ENCODE data around the gene CYB561D1. TPM values are rescaled to one million over a fixed set of nuclear protein-coding genes. Genes with fewer than 3 reads are reported as not detected.

The CYB561D1 gene
- total RNA-seq, 1 experiment from 2014 or later: 3.5 TPM

GRCh38 chr1:109517337-109517736 lies 23.4 kb downstream of the CYB561D1 start:
- H3K27ac ChIP-seq: no peak overlapping the region
- no peak for DNase-seq (ENCODE audit: low read depth in 1 of 2, low spot score in 2 of 2)

GRCh38 chr1:109521002-109521951 lies 27.4 kb downstream of the CYB561D1 start:
- Histone ChIP-seq H3K27me3 (replicated peaks) (no peaks in the 10 kb centered on the region), H3K36me3 (no peaks in the 10 kb centered on the region), H3K4me3 (no peak overlapping the region), H3K9me3 (replicated peaks) (no peaks in the 10 kb centered on the region), H3K27ac (no peak overlapping the region), H3K4me1 (replicated peaks) (no peaks in the 10 kb centered on the region)
- DNase-seq (ENCODE audit: low read depth in 1 of 2, low spot score in 2 of 2): no peak

More at GRCh38 chr1:109517337-109517736, 23.4 kb downstream of the CYB561D1 start:
- H3K27me3 ChIP-seq (replicated peaks): peaks cover 2% of the 10 kb centered on the region; the same call in 1 of the 2 replicates
- no peak overlapping the region for H3K4me3 ChIP-seq
- no peaks in the 10 kb centered on the region; the same call in 1 of the 2 replicates for H3K4me1 ChIP-seq (replicated peaks)
- H3K36me3 ChIP-seq: no peaks in the 10 kb centered on the region
- H3K9me3 ChIP-seq (replicated peaks): no peaks in the 10 kb centered on the region

GRCh38 chr1:109522026-109522425 lies 28.1 kb downstream of the CYB561D1 start:
- peaks cover 1% of the 10 kb centered on the region; the same call in 1 of the 2 replicates for H3K27me3 ChIP-seq (replicated peaks)
- no peaks in the 10 kb centered on the region for H3K4me1 ChIP-seq (replicated peaks)
- H3K4me3 ChIP-seq: no peak overlapping the region
- H3K27ac ChIP-seq: no peak overlapping the region
- DNase-seq (ENCODE audit: low read depth in 1 of 2, low spot score in 2 of 2): no peak
- no peaks in the 10 kb centered on the region for H3K36me3 ChIP-seq
- H3K9me3 ChIP-seq (replicated peaks): no peaks in the 10 kb centered on the region

- H3K4me1 ChIP-seq (replicated peaks): no peaks in the 10 kb centered on the region
- no peak overlapping the region for H3K27ac ChIP-seq
- H3K4me3 ChIP-seq: no peak overlapping the region
- no peaks in the 10 kb centered on the region for H3K36me3 ChIP-seq
- peaks cover 5% of the 10 kb centered on the region; the same call in 1 of the 2 replicates for H3K27me3 ChIP-seq (replicated peaks)
- DNase-seq (ENCODE audit: low read depth in 1 of 2, low spot score in 2 of 2): no peak
- no peaks in the 10 kb centered on the region for H3K9me3 ChIP-seq (replicated peaks)
These were observed 29.8 kb downstream of the CYB561D1 start for GRCh38 chr1:109523706-109524105.

GRCh38 chr1:109527098-109527811 lies 33.4 kb downstream of the CYB561D1 start:
- H3K27me3 ChIP-seq (replicated peaks): peaks cover 5% of the 10 kb centered on the region; the same call in 1 of the 2 replicates
- H3K36me3 ChIP-seq: no peaks in the 10 kb centered on the region

GRCh38 chr1:109527846-109528695 lies 34.2 kb downstream of the CYB561D1 start:
- no peaks in the 10 kb centered on the region for H3K36me3 ChIP-seq
- peaks cover 5% of the 10 kb centered on the region; the same call in 1 of the 2 replicates for H3K27me3 ChIP-seq (replicated peaks)
- peaks cover 5% of the 10 kb centered on the region for H3K4me1 ChIP-seq (replicated peaks)
- DNase-seq (ENCODE audit: low read depth in 1 of 2, low spot score in 2 of 2): no peak
- H3K4me3 ChIP-seq: no peak overlapping the region
- no peak overlapping the region for H3K27ac ChIP-seq
- H3K9me3 ChIP-seq (replicated peaks): no peaks in the 10 kb centered on the region

More at GRCh38 chr1:109527098-109527811, 33.4 kb downstream of the CYB561D1 start:
- H3K9me3 ChIP-seq (replicated peaks): no peaks in the 10 kb centered on the region
- no peak overlapping the region for H3K4me3 ChIP-seq
- H3K27ac ChIP-seq: no peak overlapping the region
- no peak for DNase-seq (ENCODE audit: low read depth in 1 of 2, low spot score in 2 of 2)
- H3K4me1 ChIP-seq (replicated peaks): peaks cover under 1% of the 10 kb centered on the region

- Histone ChIP-seq H3K27me3 (replicated peaks) (peaks cover 5% of the 10 kb centered on the region; the same call in 1 of the 2 replicates), H3K36me3 (no peaks in the 10 kb centered on the region), H3K4me1 (replicated peaks) (peaks cover 5% of the 10 kb centered on the region), H3K27ac (no peak overlapping the region), H3K9me3 (replicated peaks) (no peaks in the 10 kb centered on the region), H3K4me3 (no peak overlapping the region)
- DNase-seq (ENCODE audit: low read depth in 1 of 2, low spot score in 2 of 2): no peak
These were observed 34.8 kb downstream of the CYB561D1 start for GRCh38 chr1:109528712-109529111.

- Histone ChIP-seq H3K9me3 (replicated peaks) (no peaks in the 10 kb centered on the region), H3K4me1 (replicated peaks) (peaks cover 5% of the 10 kb centered on the region), H3K27ac (no peak overlapping the region), H3K27me3 (replicated peaks) (peaks cover 5% of the 10 kb centered on the region; the same call in 1 of the 2 replicates), H3K4me3 (no peak overlapping the region), H3K36me3 (no peaks in the 10 kb centered on the region)
- DNase-seq (ENCODE audit: low read depth in 1 of 2, low spot score in 2 of 2): no peak
These were observed 36.1 kb downstream of the CYB561D1 start for GRCh38 chr1:109529881-109530456.

- no peak for DNase-seq (ENCODE audit: low read depth in 1 of 2, low spot score in 2 of 2)
- no peaks in the 10 kb centered on the region for H3K9me3 ChIP-seq (replicated peaks)
- H3K4me1 ChIP-seq (replicated peaks): peaks cover 5% of the 10 kb centered on the region
- H3K27ac ChIP-seq: no peak overlapping the region
- H3K36me3 ChIP-seq: no peaks in the 10 kb centered on the region
- no peak overlapping the region for H3K4me3 ChIP-seq
- H3K27me3 ChIP-seq (replicated peaks): peaks cover 5% of the 10 kb centered on the region; the same call in 1 of the 2 replicates
These were observed 36.7 kb downstream of the CYB561D1 start for GRCh38 chr1:109530457-109531087.

GRCh38 chr1:109531380-109531779 lies 37.5 kb downstream of the CYB561D1 start:
- Histone ChIP-seq H3K27ac (no peak overlapping the region), H3K27me3 (replicated peaks) (peaks cover 5% of the 10 kb centered on the region; the same call in 1 of the 2 replicates), H3K4me3 (no peak overlapping the region), H3K4me1 (replicated peaks) (peaks cover 5% of the 10 kb centered on the region), H3K9me3 (replicated peaks) (no peaks in the 10 kb centered on the region), H3K36me3 (no peaks in the 10 kb centered on the region)
- no peak for DNase-seq (ENCODE audit: low read depth in 1 of 2, low spot score in 2 of 2)

GRCh38 chr1:109531826-109532364 lies 38.0 kb downstream of the CYB561D1 start:
- peaks cover 5% of the 10 kb centered on the region; the same call in 1 of the 2 replicates for H3K27me3 ChIP-seq (replicated peaks)
- no peak overlapping the region for H3K27ac ChIP-seq
- H3K36me3 ChIP-seq: no peaks in the 10 kb centered on the region
- no peak overlapping the region for H3K4me3 ChIP-seq
- H3K4me1 ChIP-seq (replicated peaks): peaks cover 5% of the 10 kb centered on the region
- no peak for DNase-seq (ENCODE audit: low read depth in 1 of 2, low spot score in 2 of 2)
- H3K9me3 ChIP-seq (replicated peaks): no peaks in the 10 kb centered on the region
